ENCODE measurements around the gene GPATCH8.
A peak's percentile ranks its signal among the peaks of the same experiment; 100 is the strongest.

The GPATCH8 gene

DNA sequence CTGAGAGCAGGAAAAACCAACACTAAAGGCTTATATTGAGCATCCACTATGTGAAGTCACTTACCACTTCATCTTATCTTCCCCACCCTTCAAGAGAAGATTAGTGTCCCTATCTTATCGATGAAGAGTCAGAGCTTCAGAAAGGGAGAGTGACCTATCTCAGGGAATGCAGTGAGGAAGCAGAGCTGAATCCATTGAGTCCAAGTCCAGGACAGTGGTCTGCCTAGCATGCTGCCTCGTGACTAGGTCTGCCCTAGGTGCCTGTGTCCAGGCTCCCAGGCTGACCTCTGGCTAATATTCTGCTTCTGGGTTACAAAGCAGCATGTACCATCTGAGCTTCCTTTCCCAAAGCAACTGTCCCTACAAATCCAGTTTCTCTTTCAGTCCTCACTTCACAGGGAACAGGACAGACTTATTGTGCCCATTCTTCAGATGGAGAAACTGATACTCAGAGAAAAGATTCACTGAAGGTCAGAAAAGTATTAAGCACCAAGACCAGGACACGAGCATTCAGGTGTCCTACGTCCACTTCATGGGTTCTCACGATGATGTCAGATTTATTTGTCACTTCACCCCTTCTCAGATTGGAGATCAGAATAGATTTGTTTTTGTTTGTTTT lies 40.8 kb upstream of the GPATCH8 start (continued):
- TF ChIP-seq, protein P1, sequence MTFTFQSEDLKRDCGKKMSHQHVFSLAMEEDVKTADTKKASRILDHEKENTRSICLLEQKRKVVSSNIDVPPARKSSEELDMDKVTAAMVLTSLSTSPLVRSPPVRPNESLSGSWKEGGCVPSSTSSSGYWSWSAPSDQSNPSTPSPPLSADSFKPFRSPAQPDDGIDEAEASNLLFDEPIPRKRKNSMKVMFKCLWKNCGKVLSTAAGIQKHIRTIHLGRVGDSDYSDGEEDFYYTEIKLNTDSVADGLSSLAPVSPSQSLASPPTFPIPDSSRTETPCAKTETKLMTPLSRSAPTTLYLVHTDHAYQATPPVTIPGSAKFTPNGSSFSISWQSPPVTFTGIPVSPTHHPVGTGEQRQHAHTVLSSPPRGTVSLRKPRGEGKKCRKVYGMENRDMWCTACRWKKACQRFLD (tag by site-specific recombination; IDR thresholded peaks at IDR 0.05): no peak
- no peak for TF ChIP-seq ZNF223 (tag by site-specific recombination; IDR thresholded peaks at IDR 0.05)
- no peak for TF ChIP-seq ZNF830 (tag by site-specific recombination; IDR thresholded peaks at IDR 0.05; ENCODE audit: low read depth)

DNA sequence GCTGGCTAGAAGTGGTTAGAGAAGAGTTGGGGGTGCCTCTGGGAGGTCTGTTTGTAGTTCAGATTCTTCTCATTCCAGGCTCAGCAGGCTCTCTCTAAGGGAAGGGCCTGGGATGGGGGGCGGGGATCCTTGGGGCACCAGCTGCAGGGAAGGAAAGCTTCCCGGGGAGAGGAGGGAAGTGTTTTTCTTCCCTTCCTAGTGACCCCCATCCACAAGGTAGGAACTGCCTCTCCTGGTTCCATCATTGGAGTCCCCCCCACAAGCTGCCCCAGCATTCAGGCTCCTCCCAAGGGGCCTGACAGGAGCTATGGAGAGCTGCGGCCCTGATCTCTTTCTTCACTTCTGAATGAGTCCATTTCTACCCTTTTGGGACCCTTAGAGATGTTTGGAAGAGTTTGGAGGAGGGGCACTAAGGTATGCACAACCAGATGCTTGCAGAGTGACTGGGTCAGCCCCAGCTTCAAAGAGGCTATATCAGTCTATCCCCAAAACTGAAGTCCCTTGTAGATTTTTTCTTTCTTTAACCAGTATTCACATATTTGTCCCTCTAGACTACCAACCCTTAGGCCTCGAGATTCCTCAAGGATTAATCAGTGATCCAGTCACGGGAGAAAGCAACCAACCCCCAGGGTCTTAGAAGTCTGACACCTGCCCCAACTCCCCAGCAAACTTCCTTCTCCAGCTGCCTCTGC lies 40.2 kb upstream of the GPATCH8 start:
- Histone ChIP-seq H3K4me1 (ENCODE audit: control insufficient read depth, insufficient read depth, low read length) (0 out of 2 replicates have a peak, but pooled peaks cover 3% of the 10 kb centered on the region), H3K4me3 (ENCODE audit: low read depth, low read length) (no peak overlapping the region), H3K9me3 (ENCODE audit: control insufficient read depth, insufficient read depth, low read depth, low read length) (no peaks in the 10 kb centered on the region), H3K36me3 (ENCODE audit: control insufficient read depth in 2 of 2, insufficient read depth in 1 of 2, low read length in 2 of 2) (no peaks in the 10 kb centered on the region), H3K27ac (ENCODE audit: extremely low read depth, low read depth, low read length) (no peak overlapping the region)
- peak; percentile 18; the same call in 1 of the 2 replicates for TF ChIP-seq ZNF341 (tag by site-specific recombination; IDR thresholded peaks at IDR 0.05; ENCODE audit: low read depth)
- no peak for TF ChIP-seq GLI2 (tag by site-specific recombination; IDR thresholded peaks at IDR 0.05; ENCODE audit: borderline replicate concordance, low read depth)
- TF ChIP-seq ZNF184 (tag by site-specific recombination; IDR thresholded peaks at IDR 0.05): no peak
- 0 out of 2 replicates have a peak, but pooled peaks have one; percentile 14 for TF ChIP-seq GLIS2 (tag by site-specific recombination; IDR thresholded peaks at IDR 0.05)
- TF ChIP-seq GLIS1 (tag by site-specific recombination; IDR thresholded peaks at IDR 0.05): peak; percentile 64
- no peak for TF ChIP-seq ZNF510 (tag by site-specific recombination; IDR thresholded peaks at IDR 0.05; ENCODE audit: insufficient replicate concordance)
- TF ChIP-seq, protein P2, sequence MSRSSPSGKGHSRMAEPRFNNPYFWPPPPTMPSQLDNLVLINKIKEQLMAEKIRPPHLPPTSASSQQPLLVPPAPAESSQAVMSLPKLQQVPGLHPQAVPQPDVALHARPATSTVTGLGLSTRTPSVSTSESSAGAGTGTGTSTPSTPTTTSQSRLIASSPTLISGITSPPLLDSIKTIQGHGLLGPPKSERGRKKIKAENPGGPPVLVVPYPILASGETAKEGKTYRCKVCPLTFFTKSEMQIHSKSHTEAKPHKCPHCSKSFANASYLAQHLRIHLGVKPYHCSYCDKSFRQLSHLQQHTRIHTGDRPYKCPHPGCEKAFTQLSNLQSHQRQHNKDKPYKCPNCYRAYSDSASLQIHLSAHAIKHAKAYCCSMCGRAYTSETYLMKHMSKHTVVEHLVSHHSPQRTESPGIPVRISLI (tag by site-specific recombination; IDR thresholded peaks at IDR 0.05): no peak
- TF ChIP-seq ZIC2 (tag by site-specific recombination; IDR thresholded peaks at IDR 0.05): peak; percentile 86
- POLR2A ChIA-PET: interaction anchor here (0.6 to 3.1 kb wide), 3 partner anchors 14 to 88 kb away, joined by 4 to 22 read pairs (median 5); partner anchors contain the start of gene FZD2
- CTCF ChIA-PET: interaction anchor here (0.6 to 3.1 kb wide), 7 partner anchors 10 to 103 kb away, joined by 3 to 28 read pairs (median 4); no protein-coding TSS in a partner anchor

DNA sequence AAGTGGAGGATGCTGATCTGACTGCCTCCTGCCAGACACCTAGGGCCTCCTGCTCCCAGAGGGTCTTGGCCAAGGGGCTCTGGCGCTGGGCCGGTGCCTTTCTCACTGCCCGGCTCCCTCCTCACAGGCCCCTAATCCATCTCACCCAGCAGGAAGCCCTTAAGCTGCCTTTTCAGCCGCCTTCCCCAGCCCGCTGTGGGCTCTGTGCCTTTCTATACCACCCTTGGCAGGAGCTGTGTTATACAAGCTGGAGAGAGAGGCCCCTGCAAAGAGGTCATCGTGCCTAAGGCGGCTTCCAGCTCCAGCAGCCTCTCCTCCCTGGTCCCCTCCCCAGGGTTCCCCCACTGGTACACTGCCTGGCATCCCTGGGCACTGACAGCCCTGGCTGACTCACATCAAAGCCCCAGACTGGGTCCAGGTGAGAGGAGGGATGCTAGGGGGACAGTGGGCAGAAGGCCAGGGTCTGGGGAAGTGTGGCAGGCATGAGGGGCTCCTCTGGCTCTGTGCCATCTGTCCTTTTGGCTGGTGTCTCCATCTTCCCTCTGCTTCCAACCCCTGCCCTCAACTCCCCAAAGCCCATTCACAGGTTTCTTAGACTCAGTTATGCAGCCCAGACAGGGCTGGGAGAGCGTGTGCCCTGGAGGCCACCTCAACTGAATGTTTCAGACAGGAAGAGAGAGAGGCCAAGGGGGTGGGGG lies 38.8 kb upstream of the GPATCH8 start:
- TF ChIP-seq, protein P3, sequence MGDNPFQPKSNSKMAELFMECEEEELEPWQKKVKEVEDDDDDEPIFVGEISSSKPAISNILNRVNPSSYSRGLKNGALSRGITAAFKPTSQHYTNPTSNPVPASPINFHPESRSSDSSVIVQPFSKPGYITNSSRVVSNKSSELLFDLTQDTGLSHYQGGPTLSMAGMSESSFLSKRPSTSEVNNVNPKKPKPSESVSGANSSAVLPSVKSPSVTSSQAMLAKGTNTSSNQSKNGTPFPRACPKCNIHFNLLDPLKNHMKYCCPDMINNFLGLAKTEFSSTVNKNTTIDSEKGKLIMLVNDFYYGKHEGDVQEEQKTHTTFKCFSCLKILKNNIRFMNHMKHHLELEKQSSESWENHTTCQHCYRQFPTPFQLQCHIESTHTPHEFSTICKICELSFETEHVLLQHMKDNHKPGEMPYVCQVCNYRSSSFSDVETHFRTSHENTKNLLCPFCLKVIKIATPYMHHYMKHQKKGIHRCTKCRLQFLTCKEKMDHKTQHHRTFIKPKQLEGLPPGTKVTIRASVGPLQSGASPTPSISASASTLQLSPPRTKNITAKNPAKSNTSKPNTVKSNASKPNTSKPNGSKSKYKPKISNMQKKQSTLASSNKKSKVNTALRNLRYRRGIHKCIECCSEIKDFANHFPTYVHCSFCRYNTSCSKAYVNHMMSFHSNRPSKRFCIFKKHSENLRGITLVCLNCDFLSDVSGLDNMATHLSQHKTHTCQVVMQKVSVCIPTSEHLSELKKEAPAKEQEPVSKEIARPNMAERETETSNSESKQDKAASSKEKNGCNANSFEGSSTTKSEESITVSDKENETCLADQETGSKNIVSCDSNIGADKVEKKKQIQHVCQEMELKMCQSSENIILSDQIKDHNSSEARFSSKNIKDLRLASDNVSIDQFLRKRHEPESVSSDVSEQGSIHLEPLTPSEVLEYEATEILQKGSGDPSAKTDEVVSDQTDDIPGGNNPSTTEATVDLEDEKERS (tag by site-specific recombination; IDR thresholded peaks at IDR 0.05): no peak
- TF ChIP-seq ZBTB48 (tag by site-specific recombination; IDR thresholded peaks at IDR 0.05) (no peak), ZIC2 (tag by site-specific recombination; IDR thresholded peaks at IDR 0.05) (peak; percentile 91), ZNF404 (tag by site-specific recombination; IDR thresholded peaks at IDR 0.05) (no peak), GLIS1 (tag by site-specific recombination; IDR thresholded peaks at IDR 0.05) (peak; percentile 33)
- H3K36me3 ChIP-seq (ENCODE audit: control insufficient read depth in 2 of 2, insufficient read depth in 1 of 2, low read length in 2 of 2): no peaks in the 10 kb centered on the region
- POLR2A ChIA-PET: interaction anchor here (0.7 kb wide), 1 partner anchor 15 kb away, joined by 3 read pairs; the partner anchor contains the start of gene FZD2
- H3K4me3 ChIP-seq (ENCODE audit: low read depth, low read length): no peak overlapping the region
- H3K4me1 ChIP-seq (ENCODE audit: control insufficient read depth, insufficient read depth, low read length): 0 out of 2 replicates have a peak, but pooled peaks cover 3% of the 10 kb centered on the region
- no peaks in the 10 kb centered on the region for H3K9me3 ChIP-seq (ENCODE audit: control insufficient read depth, insufficient read depth, low read depth, low read length)
- CTCF ChIA-PET: interaction anchor here (0.6 to 3.1 kb wide), 4 partner anchors 9 to 130 kb away, joined by 4 to 28 read pairs (median 6); no protein-coding TSS in a partner anchor
- H3K27ac ChIP-seq (ENCODE audit: extremely low read depth, low read depth, low read length): no peak overlapping the region
